Loucy (cell line): Measurements from ENCODE around the gene TLE5.

Experiments used
- EZH2phosphoT487 ChIP-seq: fragments of 200-600 bp; IDR thresholded peaks from 2 replicates; pipeline ENCODE4 v1.6.1; 2018; ENCODE audit warnings: antibody characterized with exemption, mild to moderate bottlenecking, moderate library complexity, borderline replicate concordance
- TF ChIP-seq, protein P1 (sequence below): fragments of 200-600 bp; sonication (generic); conservative IDR thresholded peaks from 2 replicates; pipeline ENCODE4 v1.5.1; 2014; ENCODE audit warnings: mild to moderate bottlenecking, antibody characterized with exemption, low read length

DNA sequence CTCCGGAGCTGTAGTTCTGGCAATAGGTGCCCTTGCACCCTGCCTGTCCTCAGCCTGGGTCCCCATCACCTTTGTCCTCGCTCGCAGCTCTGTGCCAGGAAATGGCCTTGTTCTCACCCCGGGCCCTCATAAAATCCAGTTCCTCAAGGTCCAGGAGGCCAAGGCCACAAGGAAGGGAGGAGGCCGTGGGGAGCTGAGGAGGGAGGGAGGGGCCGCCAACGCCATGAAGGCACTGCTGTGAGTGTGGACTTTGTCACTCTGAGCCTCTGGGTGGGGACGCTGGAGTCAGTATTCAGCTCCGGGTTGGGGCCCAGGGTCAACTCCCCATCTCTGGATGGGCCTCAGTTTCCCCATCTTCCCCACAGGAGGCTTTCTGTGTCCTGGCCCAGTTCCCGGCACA, 22.6 kb upstream of the TLE5 start:
- TF ChIP-seq EZH2phosphoT487: no peak
- TF ChIP-seq, protein P1, sequence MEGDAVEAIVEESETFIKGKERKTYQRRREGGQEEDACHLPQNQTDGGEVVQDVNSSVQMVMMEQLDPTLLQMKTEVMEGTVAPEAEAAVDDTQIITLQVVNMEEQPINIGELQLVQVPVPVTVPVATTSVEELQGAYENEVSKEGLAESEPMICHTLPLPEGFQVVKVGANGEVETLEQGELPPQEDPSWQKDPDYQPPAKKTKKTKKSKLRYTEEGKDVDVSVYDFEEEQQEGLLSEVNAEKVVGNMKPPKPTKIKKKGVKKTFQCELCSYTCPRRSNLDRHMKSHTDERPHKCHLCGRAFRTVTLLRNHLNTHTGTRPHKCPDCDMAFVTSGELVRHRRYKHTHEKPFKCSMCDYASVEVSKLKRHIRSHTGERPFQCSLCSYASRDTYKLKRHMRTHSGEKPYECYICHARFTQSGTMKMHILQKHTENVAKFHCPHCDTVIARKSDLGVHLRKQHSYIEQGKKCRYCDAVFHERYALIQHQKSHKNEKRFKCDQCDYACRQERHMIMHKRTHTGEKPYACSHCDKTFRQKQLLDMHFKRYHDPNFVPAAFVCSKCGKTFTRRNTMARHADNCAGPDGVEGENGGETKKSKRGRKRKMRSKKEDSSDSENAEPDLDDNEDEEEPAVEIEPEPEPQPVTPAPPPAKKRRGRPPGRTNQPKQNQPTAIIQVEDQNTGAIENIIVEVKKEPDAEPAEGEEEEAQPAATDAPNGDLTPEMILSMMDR: no peak
